ENCODE measurements around the gene SSPN.

The SSPN gene

GRCh38 chr12:26274441-26275312 is 79.3 kb downstream of the SSPN start:
- Mint-ChIP-seq H3K27ac (no peak overlapping the region), H3K4me1 (peaks cover 7% of the 10 kb centered on the region), H3K4me3 (no peak overlapping the region), H3K36me3 (no peaks in the 10 kb centered on the region), H3K27me3 (peaks cover 10% of the 10 kb centered on the region), H3K9me3 (no peaks in the 10 kb centered on the region)
- no peak for DNase-seq
- CTCF ChIA-PET = no interaction called here

- H3K27me3 Mint-ChIP-seq = peaks cover 10% of the 10 kb centered on the region
- no peaks in the 10 kb centered on the region for H3K36me3 Mint-ChIP-seq
- H3K9me3 Mint-ChIP-seq = no peaks in the 10 kb centered on the region
- H3K4me3 Mint-ChIP-seq = no peak overlapping the region
- CTCF ChIA-PET = no interaction called here
- no peak overlapping the region for H3K27ac Mint-ChIP-seq
- DNase-seq = no peak
- H3K4me1 Mint-ChIP-seq = peaks cover 7% of the 10 kb centered on the region
Measured at GRCh38 chr12:26275313-26276131, 80.1 kb downstream of the SSPN start.

GRCh38 chr12:26276709-26277108 is 81.3 kb downstream of the SSPN start:
- H3K27ac Mint-ChIP-seq = no peak overlapping the region
- H3K27me3 Mint-ChIP-seq = peaks cover 10% of the 10 kb centered on the region
- no peaks in the 10 kb centered on the region for H3K9me3 Mint-ChIP-seq
- peaks cover 7% of the 10 kb centered on the region for H3K4me1 Mint-ChIP-seq
- DNase-seq = no peak
- no peaks in the 10 kb centered on the region for H3K36me3 Mint-ChIP-seq
- CTCF ChIA-PET = no interaction called here
- no peak overlapping the region for H3K4me3 Mint-ChIP-seq

GRCh38 chr12:26277506-26278246 is 82.3 kb downstream of the SSPN start:
- Mint-ChIP-seq H3K27me3 (peaks cover 10% of the 10 kb centered on the region), H3K27ac (no peak overlapping the region), H3K4me1 (peaks cover 7% of the 10 kb centered on the region), H3K36me3 (no peaks in the 10 kb centered on the region), H3K9me3 (no peaks in the 10 kb centered on the region), H3K4me3 (no peak overlapping the region)
- DNase-seq = no peak
- CTCF ChIA-PET = no interaction called here

GRCh38 chr12:26278266-26278665 is 82.9 kb downstream of the SSPN start:
- H3K36me3 Mint-ChIP-seq = no peaks in the 10 kb centered on the region
- H3K27me3 Mint-ChIP-seq = peaks cover 10% of the 10 kb centered on the region
- peaks cover 7% of the 10 kb centered on the region for H3K4me1 Mint-ChIP-seq
- H3K9me3 Mint-ChIP-seq = no peaks in the 10 kb centered on the region
- DNase-seq = no peak
- no peak overlapping the region for H3K27ac Mint-ChIP-seq
- H3K4me3 Mint-ChIP-seq = no peak overlapping the region
- CTCF ChIA-PET = no interaction called here

GRCh38 chr12:26278666-26279065 is 83.3 kb downstream of the SSPN start:
- peaks cover 7% of the 10 kb centered on the region for H3K4me1 Mint-ChIP-seq
- CTCF ChIA-PET = no interaction called here
- DNase-seq = no peak
- H3K9me3 Mint-ChIP-seq = no peaks in the 10 kb centered on the region
- no peaks in the 10 kb centered on the region for H3K36me3 Mint-ChIP-seq
- H3K4me3 Mint-ChIP-seq = no peak overlapping the region
- H3K27me3 Mint-ChIP-seq = peaks cover 13% of the 10 kb centered on the region
- no peak overlapping the region for H3K27ac Mint-ChIP-seq

GRCh38 chr12:26279091-26279490 is 83.7 kb downstream of the SSPN start:
- Mint-ChIP-seq H3K4me1 (peaks cover 7% of the 10 kb centered on the region), H3K36me3 (no peaks in the 10 kb centered on the region), H3K27me3 (peaks cover 16% of the 10 kb centered on the region), H3K4me3 (no peak overlapping the region), H3K9me3 (no peaks in the 10 kb centered on the region), H3K27ac (no peak overlapping the region)
- no peak for DNase-seq
- CTCF ChIA-PET = no interaction called here

GRCh38 chr12:26279908-26280307 is 84.5 kb downstream of the SSPN start:
- no peaks in the 10 kb centered on the region for H3K9me3 Mint-ChIP-seq
- H3K27me3 Mint-ChIP-seq = peaks cover 14% of the 10 kb centered on the region
- no peaks in the 10 kb centered on the region for H3K36me3 Mint-ChIP-seq
- H3K27ac Mint-ChIP-seq = no peak overlapping the region
- H3K4me1 Mint-ChIP-seq = peaks cover under 1% of the 10 kb centered on the region
- no peak overlapping the region for H3K4me3 Mint-ChIP-seq
- DNase-seq = no peak
- CTCF ChIA-PET = no interaction called here

GRCh38 chr12:26280869-26281268 is 85.5 kb downstream of the SSPN start:
- no peak for DNase-seq
- no peaks in the 10 kb centered on the region for H3K4me1 Mint-ChIP-seq
- no peaks in the 10 kb centered on the region for H3K9me3 Mint-ChIP-seq
- H3K27me3 Mint-ChIP-seq = peaks cover 12% of the 10 kb centered on the region
- CTCF ChIA-PET = no interaction called here
- no peak overlapping the region for H3K4me3 Mint-ChIP-seq
- no peak overlapping the region for H3K27ac Mint-ChIP-seq
- no peaks in the 10 kb centered on the region for H3K36me3 Mint-ChIP-seq

GRCh38 chr12:26281320-26281719 is 85.9 kb downstream of the SSPN start:
- Mint-ChIP-seq H3K4me1 (no peaks in the 10 kb centered on the region), H3K4me3 (no peak overlapping the region), H3K9me3 (no peaks in the 10 kb centered on the region), H3K27me3 (peaks cover 12% of the 10 kb centered on the region), H3K36me3 (no peaks in the 10 kb centered on the region), H3K27ac (no peak overlapping the region)
- CTCF ChIA-PET = no interaction called here
- no peak for DNase-seq

- peaks cover 12% of the 10 kb centered on the region for H3K27me3 Mint-ChIP-seq
- CTCF ChIA-PET = interaction anchor here (1.1 kb wide), 1 partner anchor 369 kb away, joined by 3 read pairs; no protein-coding TSS in a partner anchor
- H3K36me3 Mint-ChIP-seq = no peaks in the 10 kb centered on the region
- DNase-seq = no peak
- H3K27ac Mint-ChIP-seq = no peak overlapping the region
- no peaks in the 10 kb centered on the region for H3K4me1 Mint-ChIP-seq
- no peaks in the 10 kb centered on the region for H3K9me3 Mint-ChIP-seq
- H3K4me3 Mint-ChIP-seq = no peak overlapping the region
Measured at GRCh38 chr12:26282339-26282940, 87.1 kb downstream of the SSPN start.

- no peaks in the 10 kb centered on the region for H3K36me3 Mint-ChIP-seq
- CTCF ChIA-PET = interaction anchor here (1.1 kb wide), 1 partner anchor 368 kb away, joined by 3 read pairs; no protein-coding TSS in a partner anchor
- peaks cover 12% of the 10 kb centered on the region for H3K27me3 Mint-ChIP-seq
- H3K9me3 Mint-ChIP-seq = no peaks in the 10 kb centered on the region
- H3K4me3 Mint-ChIP-seq = no peak overlapping the region
- H3K4me1 Mint-ChIP-seq = no peaks in the 10 kb centered on the region
- H3K27ac Mint-ChIP-seq = no peak overlapping the region
- DNase-seq = no peak
Measured at GRCh38 chr12:26283046-26283445, 87.7 kb downstream of the SSPN start.

- CTCF ChIA-PET = no interaction called here
- H3K4me1 Mint-ChIP-seq = no peaks in the 10 kb centered on the region
Measured at GRCh38 chr12:26283617-26284016, 88.2 kb downstream of the SSPN start.

GRCh38 chr12:26285401-26285800 is 90.0 kb downstream of the SSPN start:
- CTCF ChIA-PET = no interaction called here
- no peaks in the 10 kb centered on the region for H3K4me1 Mint-ChIP-seq
- no peak overlapping the region for H3K4me3 Mint-ChIP-seq
- no peak overlapping the region for H3K27ac Mint-ChIP-seq
- no peak for DNase-seq
- no peaks in the 10 kb centered on the region for H3K9me3 Mint-ChIP-seq
- H3K36me3 Mint-ChIP-seq = no peaks in the 10 kb centered on the region
- H3K27me3 Mint-ChIP-seq = peaks cover 6% of the 10 kb centered on the region

More at GRCh38 chr12:26283617-26284016, 88.2 kb downstream of the SSPN start:
- Mint-ChIP-seq H3K4me3 (no peak overlapping the region), H3K36me3 (no peaks in the 10 kb centered on the region), H3K27me3 (peaks cover 12% of the 10 kb centered on the region), H3K9me3 (no peaks in the 10 kb centered on the region), H3K27ac (no peak overlapping the region)
- DNase-seq = no peak
